HG03460 (cell line): ENCODE data around the gene RRBP1.

ENCODE experiments used
- ATAC-seq: cut with Tn5 transposase; IDR thresholded peaks from one replicate; pipeline ENCODE4 v1.9.1; 2021; ENCODE audit not compliant: unreplicated experiment

RRBP1 gene

DNA sequence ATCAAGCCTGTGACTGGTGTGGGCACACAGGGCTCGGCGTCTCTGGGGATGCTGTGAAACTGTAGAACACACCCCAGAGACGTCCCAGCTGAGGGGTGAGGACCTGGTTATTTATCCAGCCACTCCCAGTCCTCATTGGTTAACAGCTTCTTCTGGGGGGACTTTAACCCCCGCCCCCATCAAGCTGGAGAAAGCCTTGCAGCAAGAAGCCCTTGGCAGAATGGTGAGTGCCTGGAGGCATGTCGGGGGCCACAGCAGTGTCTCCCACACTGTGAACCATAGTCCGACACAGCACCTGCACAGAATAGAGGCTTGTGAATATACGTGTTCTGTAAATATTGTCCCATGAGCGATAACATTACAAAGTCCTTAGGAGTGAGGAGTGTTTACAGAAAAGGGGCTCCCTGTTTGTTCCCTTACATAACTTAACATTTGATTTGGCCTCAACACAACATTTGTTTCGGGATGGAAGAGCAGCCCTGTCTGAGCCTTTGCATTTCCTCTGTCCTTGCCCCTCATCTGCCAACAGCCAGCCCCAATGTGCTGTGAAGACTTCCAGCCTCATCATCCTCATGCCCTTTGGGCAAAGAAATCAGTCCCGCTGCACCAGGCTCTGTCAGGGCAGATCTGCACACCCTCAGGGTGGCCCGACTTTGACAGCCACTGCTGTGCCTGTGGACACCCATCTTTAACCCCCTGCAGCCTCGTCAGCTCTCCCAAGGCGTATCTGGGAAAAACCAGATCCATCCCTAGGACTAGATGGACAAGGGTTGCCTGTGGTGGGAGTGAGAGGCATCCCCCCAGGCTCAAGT, 2.2 kb upstream of the RRBP1 start:
- no peak for ATAC-seq

DNA sequence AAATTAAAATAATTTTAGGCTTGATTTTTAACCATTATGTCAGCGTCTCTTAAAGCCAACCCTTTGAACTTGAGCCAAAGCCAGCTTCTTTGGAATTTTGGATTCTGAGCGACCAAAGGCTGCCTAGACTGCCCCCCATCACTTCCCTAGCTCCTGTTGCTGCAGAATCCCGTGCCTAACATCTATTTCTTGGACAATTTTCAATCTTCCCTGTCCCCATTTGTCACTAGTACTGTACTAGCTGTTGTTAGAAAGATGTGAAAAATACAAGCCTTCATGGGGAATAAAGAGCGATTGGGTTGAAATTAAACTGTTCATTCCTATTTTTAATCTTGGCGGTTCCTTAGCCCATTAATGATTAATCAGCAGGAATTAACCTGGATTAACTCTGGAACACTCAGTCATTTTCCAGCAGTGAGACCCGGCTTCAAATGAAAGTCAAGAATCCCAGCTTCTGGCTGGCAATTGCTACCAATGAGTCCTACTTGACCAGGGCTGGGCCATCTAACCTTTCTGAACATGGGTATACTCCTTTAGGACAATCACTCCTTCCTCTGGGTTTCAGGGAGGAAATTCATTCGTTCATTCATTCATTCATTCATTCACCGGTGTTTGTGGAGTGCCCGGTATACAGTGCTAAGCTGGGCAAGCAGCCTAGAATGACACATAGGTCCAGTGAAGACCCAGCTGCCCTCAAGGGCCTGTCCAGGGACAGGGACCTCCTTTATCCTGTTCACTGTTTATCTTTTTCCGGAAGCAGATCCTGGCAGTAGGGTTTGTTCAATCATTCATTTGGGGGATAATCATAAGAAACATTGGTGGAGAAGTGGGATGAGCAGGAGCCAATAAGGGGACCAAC, 1.4 kb upstream of the RRBP1 start:
- ATAC-seq = no peak

DNA sequence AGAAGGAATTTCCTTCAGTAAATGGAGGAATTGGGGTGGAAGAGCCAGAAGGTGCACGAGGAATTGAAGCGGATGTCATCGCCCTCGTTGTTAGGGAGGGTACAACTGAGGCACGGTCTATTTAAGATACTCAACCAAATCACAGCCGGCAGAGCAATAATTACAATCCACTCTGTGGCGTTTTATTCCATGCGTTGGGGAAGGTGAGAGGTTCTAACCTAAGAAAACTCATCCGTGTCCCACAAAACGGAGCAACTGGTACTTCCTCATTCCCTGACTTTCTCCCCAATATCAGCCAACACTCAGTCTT, 802 bp upstream of the RRBP1 start:
- no peak for ATAC-seq

DNA sequence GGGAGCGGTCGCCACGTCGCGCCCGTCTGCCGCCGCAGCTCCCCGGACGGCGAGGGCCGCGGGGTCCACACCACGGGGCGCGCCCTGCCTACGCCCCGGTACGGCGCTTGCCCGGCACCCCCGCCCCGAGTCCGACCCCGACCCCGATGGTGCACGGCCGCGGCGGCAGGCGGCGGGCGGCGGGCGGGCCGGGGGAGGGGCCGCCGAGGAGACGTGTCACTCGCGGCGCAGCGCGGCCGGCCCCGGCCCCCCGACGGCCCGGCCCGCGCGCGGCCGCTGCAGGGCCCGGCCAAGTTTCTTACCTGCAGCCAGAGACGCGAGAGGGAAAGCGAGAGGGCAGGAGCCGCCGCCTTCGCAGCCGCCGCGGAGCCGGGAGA, 328 bp downstream of the RRBP1 start:
- ATAC-seq = peak; percentile 13

DNA sequence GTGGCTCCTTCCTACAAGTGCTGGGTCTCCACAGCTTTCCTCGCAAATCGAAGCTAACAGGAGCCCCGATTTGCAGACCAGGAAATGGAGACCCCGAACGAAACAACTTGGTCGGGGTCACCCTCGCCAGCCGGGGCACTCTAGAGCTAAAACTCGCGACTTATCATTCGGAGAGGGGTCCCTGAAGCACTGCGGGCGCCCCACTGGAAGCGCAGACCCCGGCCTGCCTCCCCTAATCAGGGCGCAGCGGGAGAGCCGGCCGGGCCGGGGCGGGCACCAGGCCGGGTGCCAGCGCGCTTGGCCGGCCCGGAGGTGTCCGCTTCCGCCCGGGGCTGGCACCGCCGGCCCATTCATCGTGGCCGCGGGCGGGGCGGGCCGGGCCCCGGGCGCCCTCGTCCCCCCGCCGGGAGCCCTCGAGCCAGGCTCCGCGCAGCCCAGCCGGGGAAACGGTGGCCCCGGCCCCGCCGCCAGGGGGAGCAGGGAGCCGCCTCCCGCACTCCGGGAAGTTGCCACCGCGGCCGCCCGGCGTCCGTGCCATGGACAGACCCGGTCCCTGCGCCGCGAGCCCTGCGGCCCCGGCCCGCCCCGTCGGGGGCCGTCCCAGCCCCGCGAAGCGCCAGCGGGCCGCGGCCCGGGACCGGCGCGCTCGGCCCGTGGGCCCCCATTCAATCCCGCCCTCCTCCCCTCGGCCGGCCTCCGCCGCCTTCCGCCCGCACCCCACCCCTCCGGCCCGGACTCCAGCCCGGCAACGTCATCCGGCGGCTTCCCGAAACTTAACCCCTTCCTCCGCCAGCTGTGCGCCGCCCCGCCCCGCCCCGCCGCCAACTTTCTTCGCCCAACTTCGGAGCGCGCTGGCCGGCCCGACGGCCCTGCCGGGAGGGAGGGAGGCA, 961 bp downstream of the RRBP1 start:
- ATAC-seq = peak; percentile 40

DNA sequence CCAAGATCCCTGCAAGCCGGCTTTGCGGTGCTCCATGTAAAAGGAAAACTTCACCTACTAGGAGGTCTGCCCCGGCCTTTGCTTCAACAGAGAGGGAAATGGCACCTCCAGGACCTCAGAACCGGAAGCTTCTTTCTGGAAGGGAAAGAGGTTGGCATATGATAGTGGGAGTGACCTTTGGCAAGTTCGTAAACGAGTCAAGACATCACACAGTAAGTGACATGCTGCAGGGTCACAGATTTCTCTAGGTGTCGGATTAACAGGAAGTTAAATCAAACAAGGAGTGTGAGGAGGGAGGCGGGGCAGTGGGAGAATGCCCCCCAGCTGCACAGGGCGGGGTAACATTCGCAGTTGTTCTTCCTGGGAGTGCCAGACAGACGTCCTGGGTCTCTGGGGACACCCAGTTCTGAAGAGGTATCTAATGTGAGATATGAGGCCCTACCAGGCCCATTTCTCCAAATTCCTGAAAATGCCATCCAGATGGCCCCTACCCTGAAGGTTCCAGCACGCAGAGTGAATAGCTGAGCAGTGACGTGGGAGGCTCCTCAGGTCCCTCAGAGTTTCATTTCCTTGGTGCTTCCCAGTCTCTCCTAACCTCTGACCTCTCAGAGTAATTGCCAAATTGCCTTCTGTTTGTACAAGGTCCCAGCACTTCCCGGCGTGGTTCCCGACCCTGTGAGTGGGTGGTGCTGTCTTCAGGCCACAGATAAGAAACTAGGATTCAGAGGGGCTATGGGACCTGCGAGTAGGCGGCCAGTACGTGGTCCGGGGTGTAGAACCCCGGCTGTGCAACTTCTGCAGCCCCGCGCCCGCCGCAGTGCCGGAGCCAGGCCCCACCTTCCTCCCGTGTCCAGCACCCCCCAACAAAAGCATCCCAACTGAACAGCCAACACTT, 1.9 kb downstream of the RRBP1 start:
- ATAC-seq = no peak

DNA sequence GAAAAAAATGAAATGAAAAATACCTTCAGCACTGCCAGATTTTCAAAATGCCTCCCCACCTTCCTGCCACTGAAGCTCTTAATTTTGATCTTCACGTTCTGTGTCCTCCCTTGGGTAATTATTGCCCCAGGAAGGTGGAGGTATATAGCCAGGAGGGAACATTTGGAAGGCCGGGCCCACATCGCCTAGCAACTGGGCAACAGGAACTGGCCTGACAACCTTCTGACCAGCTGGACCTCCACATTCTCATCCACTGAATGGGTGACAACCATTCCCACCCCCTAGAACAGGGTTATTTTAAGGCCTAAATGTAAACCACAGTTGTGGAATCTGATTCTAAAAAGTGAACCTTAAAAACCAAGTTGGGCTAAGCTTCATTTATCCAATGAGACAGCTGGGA, 3.2 kb downstream of the RRBP1 start:
- ATAC-seq = no peak

DNA sequence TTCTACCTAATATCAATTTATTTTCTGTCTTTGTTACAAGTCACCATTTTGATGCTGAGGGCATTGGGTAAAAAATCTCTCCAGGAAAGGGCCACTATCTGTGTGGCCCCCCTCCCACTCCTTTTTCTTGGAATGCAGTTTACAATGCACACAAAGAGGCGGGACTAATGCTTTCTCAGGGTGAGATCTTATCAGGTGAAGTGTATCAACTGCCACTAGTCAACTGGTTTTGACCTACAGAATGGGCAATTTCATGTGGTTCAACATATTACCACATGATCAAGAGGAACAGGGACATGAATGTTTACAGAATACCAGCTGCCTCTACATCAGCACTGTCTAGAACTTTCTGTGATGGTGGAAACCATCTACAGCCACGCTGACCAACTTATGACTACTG, 3.7 kb downstream of the RRBP1 start:
- ATAC-seq = no peak

DNA sequence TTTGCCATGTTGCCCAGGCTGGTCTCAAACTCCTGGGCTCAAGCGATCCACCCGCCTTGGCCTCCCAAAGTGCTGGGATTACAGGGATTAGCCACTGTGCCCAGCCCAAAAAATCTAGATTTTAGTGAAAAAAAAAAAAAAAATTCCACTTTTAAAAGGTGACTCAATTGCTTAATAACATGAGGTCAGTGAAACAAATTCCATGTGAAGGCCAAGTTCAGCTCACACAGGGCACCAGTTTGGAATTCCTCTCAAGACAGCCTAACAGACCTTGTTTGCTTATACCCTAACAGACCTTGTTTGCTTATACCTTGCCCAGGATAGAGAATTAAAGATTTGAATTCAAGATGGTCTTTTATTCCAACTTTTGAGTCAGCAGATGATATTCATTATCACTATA, 5.1 kb downstream of the RRBP1 start:
- no peak for ATAC-seq

DNA sequence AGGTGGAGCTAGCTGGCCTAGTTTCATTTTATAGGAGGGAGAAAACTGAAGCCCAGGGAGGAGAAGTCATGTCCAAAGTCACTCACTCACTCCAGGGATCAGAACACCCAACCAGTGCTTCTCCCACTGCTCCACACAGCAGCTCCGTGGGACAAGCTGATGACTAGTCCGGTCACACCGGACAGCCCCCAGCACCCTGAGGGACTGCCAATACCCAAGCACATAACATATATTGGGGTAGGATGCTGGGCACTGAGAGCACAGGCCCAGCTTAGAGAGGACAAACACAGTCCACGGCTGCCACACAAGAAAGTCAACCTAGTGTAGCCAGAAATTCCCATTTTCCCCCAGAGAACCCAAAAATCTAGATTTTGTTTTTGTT, 5.7 kb downstream of the RRBP1 start:
- ATAC-seq = no peak

DNA sequence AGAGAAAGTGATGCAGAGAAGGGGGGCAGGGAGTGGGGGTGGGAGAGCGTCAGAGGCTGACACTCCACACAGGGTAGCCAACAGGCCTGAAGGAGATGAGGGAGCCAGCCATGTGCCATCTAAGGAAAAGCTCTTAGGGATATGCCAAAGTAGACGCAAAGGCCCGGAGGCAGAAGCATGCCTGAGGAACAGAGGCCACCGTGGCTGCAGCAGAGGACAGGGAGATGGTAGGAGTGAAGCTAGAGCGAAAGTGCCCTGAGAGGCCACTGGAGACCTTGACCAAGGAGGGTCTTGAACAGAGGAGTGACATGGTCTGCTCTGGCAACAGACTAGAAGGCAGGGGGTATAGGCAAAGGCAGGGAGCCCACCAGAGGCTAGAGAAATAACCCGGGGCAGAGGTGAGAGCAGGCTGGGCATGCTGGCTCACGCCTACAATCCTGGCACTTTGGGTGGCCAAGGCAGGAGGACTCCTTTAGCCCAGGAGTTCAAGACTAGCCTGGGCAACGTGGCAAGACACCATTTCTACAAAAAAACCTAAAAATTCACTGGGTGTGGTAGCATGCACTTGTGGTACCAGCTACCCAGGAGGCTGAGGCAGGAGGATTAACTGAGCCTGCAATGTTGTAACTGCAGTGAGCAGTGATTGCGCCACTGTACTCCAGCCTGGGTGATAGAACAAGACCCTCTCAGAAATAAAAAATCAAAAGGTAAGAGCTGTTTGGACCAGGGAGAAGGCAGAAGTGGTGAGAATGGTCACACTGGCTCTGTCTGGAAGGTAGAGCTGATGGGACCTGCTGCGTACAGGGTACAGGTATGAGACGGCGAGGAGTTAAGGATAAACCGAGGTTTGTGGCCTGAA, 6.3 kb downstream of the RRBP1 start:
- no peak for ATAC-seq

DNA sequence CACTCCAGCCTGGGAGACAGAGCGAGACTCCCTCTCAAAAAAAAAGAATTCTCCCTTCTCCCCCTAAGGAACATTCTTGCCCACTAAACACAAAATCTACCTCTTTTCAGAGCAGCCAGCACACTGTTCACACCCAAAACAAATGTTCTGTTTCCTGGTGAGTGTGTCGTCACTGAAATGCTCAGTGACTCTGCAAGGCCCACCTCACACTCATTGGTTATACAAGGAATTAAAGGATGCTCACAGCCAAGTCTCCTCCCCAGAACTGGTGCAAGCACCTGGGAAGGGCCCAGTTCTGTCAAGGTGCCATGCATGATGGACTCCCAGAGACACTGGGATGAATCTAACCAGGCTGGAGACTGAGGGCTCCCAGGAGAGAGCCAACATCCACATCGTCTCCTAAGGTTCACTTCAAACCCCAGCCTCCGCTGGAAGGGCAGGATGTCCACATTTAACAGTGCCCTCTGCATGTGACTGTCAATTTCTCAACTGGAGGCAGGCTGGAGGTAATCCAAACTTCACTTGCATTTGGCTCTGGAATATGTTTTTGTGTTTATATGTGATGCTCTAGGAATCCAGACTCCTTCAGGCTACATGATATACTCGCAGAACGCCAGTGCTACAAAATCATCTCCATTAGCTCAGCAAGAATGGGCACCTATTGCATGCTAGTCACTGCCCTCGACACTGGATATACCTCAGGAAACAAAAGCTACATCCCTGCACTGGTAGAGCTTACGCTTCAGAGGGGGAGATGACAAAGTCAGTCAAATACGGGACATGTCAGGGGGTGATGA, 7.1 kb downstream of the RRBP1 start:
- ATAC-seq = no peak

DNA sequence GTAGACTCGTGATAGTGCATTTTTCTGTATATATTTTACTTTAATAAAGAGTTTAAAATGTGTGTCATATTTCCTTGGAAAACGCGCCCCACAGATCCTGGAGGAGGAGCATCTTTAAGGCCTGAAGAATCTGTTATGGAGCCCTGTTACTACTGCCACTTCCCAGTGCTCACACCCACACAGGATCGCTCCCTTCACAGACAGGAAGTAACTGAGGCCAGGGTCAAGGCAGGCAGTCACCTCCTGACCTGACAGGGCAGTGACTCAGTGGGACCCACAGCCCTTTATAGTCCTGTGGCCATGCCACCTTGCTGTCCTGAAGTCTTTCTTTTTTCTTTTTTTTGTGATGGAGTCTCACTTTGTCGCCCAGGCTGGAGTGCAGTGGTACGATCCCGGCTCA, 9.0 kb downstream of the RRBP1 start:
- ATAC-seq = no peak

DNA sequence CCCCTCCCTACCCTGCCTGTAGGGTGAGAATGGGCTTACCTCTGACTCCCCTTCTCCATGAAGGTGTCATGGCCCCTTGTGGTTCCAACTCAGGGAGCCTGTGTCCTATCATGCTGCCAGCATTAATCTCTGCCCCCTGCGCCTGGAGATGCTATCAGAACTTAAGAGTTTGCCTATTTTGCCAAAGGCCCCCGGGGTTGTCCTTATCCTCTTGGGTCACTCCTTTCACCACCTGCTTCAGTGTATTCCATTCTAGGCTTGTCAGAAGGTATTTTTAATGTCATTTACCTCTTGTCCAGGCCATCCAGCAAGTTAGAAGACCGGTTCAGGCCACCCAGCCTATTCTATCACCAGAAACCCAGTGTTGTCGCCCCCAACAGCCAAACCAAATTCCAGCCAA, 10.5 kb downstream of the RRBP1 start:
- ATAC-seq = no peak

DNA sequence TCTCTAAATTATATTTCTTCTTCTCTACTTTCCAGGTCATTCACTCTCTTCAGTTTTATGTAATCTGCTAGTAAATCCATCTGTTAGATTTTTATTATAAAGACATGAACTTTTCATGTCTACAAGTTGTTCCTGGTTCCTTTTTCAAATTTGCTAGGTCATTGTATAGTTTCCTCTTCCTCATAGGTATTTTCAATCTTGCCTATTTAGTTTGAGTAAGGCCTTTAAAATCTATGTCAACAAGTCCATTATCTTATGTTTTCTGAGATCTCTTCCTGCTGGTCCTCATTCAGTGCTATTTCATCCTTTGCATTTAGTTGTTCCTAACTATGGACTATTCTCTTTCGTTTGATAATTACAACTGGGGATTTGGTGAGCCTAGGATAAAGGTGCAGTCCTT, 11.0 kb downstream of the RRBP1 start:
- ATAC-seq = no peak

DNA sequence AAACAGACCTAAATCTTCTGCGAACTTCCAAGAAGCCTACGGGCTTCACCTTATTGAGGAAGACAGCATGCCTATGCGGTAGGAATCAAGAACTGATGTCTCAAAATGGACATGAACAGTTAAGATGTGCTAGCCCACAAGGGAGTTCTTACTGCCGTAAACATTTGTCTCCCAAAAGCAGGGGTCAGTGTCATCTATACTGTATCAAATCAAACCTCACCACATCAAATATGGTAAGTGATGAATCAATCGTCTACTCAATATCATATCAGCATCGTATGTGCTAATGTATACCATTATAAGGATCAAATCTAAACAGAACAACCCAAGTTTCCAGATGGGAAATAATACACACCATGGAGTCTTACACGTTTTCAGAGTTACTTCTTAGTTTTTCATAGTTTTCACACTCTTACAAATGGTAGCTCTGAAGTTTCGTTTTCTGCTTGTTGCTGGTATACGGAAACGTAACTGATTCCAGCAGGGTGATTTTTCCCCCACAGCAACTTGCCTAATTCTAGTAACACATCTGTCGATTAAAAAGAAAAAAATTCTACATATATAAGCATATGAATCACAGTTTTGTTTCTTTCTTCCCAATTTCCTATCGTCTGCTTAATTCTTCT, 12.6 kb downstream of the RRBP1 start:
- ATAC-seq = no peak

DNA sequence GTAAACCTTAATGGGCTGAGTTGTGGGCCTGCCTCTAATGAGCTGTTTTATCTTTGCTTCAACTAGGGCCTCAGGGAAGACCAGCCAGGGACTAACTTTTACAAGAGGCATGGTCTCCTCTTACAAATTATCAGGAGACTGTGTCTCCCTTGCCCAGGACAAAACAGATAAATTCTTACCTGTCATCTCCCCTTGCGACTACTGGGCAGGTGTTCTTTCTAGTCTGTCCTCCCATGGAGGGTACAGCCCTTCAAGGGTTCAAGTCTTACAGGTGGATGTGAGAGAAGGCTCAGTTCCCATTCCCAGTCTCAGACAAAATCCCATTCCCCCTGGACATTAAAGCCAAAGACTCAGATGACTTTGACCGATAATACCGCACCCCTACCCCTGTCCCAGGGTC, 13.6 kb downstream of the RRBP1 start:
- no peak for ATAC-seq

DNA sequence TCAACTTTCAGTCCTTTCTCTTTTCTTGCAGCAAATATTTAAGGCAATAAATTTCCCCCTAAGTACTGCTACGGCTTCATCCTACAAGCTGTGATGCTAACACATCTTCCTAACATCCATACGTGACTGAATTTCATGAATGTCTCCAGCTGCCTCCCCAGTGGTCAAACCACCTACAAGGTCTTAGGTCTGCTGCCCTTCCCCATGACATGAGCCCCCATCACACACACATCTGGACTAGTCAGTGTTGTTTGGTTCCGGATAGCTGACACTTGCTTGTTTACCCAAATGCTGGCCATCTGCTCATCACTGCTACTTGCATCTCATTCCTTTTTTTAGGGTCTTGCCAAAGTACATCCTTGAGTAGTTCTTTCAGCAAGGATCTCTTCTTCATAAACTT, 14.6 kb downstream of the RRBP1 start:
- no peak for ATAC-seq
